HG02973 (cell line): ENCODE results near the gene MEGF8.

Source experiments
- ATAC-seq: cut with Tn5 transposase; IDR thresholded peaks from one replicate; pipeline ENCODE4 v1.9.1; 2021; ENCODE audit warnings: moderate library complexity; ENCODE audit not compliant: unreplicated experiment

MEGF8 gene

DNA sequence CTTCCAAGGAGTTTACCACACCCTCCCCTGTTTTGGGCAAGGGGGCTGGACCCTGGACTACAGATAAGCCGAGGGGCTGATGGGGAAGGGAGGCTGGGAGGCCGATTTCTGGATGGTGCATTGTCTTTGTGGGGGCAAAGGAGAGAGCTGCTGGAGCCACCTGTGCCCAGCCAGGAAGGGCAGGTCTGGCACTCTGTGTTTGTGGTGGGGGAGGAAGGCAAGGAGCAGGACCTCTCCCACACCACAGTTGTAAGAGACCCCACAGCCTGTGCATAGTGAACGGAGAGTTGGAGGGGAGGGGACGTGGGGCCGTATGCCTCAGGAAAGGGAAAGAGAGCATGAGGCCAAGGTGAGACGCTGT, 39.5 kb upstream of the MEGF8 start:
- no peak for ATAC-seq

DNA sequence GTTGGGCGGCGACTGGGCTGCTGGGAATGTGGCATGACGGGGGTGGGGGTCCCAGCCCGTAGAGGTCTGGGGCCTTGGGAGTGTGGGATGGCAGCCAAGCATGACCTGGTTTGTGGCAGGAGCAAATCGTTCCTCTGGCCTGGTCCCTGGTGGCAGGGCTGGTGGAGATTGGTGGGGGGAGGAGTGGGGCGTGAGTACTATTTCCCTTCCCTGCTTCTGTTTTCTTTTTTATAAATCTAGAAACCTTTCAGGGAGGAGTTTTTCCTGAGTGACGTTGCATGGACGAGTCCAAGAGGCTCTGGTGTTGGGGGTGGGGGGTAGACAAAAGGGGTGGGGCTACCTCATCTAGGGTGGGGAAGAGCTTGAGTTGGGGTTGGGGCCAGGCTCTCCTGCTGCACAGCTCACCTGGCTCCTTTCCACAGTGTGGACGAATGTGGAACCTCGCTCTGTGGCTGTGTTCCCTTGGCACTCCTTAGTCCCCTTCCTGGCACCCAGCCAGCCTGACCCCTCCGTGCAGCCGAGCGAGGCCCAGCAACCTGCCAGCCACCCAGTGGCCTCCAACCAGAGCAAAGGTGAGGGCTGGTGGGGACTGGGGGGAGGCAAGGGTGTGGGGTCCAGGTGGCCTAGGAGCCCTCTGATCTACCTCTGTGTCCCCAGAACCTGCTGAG, 39.0 kb upstream of the MEGF8 start:
- ATAC-seq: no peak

DNA sequence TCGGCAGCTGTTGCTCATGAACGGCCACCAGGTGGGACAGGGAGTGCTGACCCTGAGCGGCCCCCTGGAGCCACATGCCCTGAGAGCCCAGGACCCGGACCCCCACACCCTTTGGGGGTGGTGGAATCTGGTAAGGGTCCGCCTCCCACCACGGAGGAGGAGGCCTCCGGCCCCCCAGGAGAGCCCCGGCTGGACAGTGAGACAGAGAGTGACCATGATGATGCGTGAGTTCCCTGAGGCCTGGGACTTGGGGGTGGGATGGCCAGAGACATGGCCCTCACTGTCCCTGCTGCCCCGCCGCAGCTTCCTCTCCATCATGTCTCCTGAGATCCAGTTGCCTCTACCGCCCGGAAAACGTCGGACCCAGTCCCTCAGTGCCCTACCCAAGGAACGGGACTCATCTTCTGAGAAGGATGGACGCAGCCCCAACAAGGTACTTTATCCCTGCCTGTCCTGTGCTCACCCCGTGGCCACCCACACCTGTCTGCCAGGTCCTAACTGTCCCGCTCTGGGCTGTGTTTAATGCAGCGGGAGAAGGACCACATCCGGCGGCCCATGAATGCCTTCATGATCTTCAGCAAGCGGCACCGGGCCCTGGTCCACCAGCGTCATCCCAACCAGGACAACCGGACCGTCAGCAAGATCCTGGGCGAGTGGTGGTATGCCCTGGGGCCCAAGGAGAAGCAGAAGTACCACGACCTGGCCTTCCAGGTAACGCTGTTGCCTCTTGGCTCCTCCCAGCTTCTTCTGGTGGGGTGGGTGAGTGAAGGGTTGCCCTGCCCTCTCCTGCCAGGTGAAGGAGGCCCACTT, 38.2 kb upstream of the MEGF8 start:
- ATAC-seq: no peak

DNA sequence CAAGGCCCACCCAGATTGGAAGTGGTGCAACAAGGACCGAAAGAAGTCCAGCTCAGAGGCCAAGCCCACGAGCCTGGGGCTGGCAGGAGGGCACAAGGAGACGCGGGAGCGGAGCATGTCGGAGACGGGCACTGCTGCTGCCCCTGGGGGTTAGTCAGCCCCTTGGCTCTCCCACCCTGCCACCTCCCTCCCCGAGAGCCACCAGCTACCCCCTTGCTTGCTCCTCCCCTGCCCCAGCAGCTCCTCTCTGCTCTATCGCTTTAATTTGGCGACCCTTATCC, 37.7 kb upstream of the MEGF8 start:
- no peak for ATAC-seq

DNA sequence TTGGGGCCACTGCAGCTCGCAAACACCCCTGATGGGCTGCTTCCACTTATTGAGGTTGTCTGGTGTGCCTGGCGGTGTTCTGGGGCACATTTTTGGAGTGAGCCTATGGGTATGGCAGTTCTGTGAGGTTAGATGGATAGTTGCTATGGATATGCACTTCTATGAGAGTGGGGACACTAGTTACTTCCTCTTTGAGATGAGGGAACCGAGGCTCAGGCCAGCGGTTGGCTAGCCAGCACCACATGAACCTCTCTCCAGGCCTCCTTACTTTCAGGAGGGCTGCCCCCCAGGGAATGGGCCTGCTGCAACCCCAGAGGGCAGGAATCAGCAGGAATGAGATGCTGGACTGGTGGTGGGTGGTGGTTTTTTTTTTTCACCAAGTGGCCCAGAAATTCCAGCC, 37.0 kb upstream of the MEGF8 start:
- ATAC-seq: no peak

DNA sequence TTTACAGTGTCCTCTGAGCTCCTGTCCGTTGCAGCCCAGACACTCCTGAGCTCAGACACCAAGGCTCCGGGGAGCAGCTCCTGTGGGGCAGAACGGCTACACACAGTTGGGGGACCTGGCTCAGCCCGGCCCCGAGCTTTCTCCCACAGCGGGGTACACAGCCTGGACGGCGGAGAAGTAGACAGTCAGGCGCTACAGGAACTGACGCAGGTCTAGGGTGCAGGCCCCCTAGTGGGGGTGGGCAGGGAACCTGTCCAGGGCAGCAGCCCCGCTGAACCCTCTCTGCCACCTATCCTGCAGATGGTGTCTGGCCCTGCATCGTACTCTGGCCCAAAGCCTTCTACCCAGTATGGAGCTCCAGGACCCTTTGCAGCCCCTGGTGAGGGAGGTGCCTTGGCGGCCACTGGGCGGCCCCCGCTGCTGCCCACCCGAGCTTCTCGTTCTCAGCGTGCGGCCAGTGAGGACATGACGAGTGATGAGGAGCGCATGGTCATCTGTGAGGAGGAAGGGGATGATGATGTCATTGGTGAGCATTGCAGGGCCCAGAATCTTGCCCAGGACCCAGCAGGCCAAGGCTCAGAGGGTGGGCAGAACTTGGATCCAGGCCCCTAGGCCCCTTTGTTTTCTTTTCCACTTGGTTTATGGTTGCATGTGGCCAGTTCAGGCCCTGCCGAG, 36.4 kb upstream of the MEGF8 start:
- no peak for ATAC-seq

DNA sequence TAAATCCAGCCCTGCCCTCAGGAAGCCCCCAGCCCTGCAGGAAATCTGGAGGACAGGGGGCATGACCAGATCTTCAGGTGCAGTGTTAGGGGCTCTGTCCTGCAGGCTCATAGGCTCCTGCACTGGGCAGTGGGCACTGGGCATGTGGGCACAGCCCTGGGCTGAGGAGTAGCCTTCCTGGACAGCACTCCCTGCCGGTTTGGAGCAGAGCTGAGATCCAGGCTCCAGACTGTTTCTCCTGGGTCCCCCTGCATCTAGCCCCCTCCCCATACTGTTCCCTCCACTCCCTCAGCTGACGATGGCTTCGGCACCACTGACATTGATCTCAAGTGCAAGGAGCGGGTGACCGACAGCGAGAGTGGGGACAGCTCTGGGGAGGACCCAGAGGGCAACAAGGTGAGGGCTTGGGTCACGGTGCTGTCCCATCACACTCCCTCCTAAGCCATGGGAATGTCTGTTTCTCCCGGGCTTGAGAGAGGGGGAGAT, 35.8 kb upstream of the MEGF8 start:
- ATAC-seq: no peak

DNA sequence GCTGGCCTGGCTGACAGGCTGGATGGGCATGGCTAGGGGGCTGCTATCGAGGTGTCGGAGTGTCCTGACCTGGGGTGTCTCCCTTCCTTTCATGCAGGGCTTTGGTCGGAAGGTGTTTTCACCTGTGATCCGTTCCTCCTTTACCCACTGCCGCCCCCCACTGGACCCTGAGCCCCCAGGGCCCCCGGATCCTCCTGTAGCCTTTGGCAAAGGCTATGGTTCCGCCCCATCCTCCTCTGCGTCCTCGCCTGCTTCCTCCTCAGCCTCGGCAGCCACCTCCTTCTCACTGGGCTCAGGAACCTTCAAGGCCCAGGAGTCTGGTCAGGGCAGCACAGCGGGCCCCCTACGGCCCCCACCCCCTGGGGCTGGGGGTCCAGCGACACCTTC, 35.3 kb upstream of the MEGF8 start:
- ATAC-seq: no peak

DNA sequence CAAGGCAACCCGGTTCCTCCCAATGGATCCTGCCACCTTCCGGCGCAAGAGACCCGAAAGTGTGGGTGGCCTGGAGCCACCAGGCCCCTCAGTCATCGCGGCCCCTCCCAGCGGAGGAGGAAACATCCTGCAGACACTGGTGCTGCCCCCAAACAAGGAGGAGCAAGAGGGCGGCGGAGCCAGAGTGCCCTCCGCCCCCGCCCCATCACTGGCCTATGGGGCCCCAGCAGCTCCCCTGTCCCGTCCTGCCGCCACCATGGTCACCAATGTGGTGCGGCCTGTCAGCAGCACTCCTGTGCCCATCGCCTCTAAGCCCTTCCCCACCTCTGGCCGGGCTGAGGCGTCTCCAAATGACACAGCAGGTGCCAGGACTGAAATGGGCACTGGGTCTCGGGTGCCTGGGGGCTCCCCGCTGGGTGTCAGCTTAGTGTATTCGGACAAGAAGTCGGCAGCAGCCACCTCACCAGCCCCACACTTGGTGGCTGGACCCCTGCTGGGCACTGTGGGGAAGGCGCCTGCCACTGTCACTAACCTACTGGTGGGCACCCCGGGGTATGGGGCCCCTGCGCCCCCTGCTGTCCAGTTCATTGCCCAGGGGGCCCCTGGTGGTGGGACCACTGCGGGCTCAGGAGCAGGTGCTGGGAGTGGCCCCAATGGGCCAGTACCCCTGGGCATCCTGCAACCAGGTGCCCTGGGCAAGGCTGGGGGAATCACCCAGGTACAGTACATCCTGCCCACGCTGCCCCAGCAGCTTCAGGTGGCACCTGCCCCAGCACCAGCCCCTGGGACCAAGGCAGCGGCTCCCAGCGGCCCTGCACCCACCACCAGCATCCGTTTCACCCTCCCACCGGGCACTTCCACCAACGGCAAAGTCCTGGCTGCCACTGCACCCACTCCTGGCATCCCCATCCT, 34.7 kb upstream of the MEGF8 start:
- ATAC-seq: no peak

DNA sequence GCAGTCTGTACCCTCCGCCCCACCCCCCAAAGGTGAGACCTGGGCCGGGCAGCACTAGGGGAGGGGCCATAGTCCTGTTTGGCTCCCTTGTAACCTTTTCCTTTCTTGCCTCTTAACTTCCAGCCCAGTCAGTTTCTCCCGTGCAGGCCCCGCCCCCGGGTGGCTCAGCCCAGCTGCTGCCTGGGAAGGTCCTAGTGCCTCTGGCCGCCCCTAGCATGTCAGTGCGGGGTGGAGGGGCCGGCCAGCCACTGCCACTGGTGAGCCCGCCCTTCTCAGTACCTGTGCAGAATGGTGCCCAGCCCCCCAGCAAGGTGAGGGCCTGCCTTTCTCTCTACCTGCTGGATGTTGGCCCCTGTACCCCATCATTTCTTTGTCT, 34.0 kb upstream of the MEGF8 start:
- no peak for ATAC-seq

DNA sequence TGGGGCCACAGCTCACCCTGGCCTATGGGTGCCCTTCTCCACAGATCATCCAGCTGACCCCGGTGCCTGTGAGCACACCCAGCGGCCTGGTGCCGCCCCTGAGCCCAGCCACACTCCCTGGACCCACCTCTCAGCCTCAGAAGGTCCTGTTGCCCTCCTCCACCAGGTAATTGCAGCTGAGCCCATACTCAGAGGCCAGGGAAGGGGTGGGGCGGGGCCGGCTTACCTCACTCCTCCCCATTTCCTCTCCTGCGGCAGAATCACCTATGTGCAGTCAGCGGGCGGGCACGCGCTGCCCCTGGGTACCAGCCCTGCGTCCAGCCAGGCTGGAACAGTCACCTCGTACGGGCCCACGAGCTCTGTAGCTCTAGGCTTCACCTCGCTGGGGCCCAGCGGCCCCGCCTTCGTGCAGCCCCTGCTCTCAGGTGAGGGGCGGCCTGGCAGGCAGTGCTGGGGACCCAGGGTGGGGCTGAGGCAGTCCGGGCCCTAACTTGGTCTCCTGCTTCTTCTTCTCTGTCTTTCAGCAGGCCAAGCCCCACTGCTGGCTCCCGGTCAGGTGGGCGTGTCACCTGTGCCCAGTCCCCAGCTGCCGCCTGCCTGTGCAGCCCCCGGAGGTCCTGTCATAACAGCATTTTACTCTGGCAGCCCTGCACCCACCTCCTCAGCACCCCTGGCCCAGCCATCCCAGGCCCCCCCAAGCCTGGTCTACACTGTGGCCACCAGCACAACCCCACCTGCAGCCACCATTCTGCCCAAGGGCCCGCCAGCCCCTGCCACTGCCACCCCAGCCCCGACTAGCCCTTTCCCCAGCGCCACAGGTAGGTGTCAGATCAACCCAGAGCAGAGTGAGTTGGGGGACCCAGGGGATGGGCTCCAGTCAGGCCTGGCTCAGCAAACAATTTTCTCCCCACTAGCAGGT, 33.1 kb upstream of the MEGF8 start:
- no peak for ATAC-seq

DNA sequence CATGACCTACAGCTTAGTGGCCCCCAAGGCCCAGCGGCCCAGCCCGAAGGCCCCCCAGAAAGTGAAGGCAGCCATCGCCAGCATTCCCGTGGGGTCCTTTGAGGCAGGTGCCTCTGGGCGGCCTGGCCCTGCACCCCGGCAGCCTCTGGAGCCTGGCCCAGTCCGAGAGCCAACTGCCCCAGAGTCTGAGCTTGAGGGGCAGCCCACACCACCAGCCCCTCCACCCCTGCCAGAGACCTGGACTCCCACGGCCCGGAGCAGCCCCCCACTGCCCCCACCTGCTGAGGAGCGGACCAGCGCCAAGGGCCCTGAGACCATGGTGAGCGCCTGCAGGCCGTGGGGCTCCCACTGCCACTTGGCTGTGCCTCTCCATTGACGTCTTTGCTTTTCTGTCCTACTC, 32.5 kb upstream of the MEGF8 start:
- ATAC-seq: no peak

DNA sequence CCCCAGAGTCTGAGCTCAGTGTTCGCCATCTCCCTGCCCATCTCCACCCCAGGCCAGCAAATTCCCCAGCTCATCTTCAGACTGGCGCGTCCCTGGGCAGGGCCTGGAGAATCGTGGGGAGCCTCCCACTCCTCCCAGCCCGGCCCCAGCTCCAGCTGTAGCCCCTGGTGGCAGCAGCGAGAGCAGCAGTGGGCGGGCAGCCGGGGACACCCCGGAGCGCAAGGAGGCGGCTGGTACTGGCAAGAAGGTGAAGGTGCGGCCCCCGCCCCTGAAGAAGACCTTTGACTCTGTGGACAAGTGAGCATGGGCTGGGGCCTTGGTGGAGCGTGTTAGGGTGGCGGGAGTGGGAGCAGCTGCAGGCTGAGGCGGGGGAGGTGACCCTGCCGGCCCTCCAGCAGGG, 31.9 kb upstream of the MEGF8 start:
- ATAC-seq: no peak

DNA sequence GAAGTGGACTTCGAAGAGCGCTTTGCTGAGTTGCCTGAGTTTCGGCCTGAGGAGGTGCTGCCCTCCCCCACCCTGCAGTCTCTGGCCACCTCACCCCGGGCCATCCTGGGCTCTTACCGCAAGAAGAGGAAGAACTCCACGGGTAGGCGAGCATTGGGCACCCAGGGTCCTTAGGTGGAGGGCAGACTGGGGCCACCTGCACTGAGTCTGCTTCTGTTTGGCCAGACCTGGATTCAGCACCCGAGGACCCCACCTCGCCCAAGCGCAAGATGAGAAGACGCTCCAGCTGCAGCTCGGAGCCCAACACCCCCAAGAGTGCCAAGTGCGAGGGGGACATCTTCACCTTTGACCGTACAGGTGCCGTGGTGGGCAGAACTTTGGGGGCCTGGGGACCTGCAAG, 31.5 kb upstream of the MEGF8 start:
- ATAC-seq: no peak

DNA sequence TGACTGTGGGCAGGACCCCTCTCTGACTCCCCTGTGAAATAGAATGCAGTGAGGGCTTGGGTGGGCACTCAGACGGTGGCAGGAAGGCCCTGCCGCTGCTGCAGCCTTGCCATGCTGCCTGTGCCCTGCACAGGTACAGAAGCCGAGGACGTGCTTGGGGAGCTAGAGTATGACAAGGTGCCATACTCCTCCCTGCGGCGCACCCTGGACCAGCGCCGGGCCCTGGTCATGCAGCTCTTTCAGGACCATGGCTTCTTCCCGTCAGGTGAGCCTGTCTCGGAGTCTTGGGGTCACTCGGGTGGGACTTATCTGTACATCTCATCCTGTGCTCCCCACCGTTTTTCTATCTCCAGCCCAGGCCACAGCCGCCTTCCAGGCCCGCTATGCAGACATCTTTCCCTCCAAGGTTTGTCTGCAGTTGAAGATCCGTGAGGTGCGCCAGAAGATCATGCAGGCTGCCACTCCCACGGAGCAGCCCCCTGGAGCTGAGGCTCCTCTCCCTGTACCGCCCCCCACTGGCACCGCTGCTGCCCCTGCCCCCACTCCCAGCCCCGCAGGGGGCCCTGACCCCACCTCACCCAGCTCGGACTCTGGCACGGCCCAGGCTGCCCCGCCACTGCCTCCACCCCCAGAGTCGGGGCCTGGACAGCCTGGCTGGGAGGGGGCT, 30.8 kb upstream of the MEGF8 start:
- no peak for ATAC-seq

DNA sequence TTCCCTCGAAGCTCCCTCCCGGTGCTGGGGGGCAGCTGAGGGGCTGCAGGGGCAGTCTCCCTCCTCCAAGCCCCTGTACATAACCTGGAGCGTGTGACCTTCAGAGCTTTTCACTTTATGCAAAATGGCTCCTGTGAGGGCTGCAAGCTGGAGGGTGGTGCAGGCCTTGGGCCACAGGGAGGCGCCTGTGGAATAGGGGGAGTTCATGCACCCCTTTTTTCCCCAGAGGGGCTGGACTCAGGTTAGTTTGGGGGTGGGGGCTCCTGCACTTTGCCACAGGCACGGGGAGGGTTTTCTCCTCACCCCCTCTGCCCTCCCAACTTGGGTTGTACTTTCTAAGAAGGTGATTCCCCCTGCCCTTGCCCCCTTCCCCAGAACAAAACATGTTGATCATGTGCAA, 30.1 kb upstream of the MEGF8 start:
- no peak for ATAC-seq

DNA sequence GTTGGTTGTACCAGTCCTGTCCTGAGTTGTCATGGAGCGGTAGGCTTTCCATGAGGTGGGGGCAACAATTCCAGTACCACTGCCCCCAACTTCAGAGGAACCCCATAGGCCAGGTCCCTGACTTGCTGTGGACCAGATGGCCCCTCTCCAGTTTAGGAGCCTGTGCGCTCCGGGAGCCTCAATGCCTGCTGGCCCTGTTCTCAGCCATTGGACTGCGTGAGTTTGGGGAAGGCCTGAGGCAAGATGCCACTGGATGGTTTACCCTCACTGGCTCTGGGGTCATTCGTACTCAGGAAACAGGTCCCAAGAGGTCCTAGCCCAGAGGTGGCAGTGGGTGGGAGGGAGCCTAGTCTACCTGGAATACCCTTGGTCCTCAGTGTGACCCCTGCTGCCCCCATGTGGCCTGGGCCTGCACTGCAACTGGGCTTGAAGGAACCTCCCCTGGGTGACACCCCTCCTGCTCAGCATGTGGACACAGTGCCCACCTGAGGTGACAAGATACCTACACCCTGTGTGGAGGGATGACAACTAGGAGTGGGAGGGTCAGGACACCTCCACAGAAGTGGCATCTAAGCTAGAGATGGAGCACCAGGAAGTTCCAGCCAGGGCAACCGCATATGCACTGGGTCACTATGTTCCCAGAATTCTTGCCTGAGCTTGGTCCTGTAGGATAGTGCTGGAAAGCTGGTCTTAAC, 29.5 kb upstream of the MEGF8 start:
- ATAC-seq: no peak

DNA sequence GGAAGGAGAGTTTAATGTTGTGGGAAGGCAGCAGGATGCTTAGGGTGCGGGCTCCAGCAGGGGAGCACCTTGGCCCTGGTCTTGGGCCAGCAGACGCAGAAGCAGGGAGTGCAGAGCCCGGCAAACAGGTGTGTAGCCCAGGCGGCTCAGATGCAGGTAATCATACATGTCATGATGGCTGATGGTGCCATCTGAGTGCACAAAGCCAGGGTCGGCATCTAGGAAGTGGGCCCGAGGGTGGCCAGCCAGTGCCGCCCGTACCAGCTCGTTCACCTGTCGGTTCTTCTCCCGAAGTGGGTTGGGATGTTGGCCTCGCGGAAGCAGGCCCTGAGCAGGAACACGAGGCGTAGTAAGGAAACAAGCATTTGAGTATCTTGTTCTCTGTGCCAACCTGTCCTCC, 28.4 kb upstream of the MEGF8 start:
- no peak for ATAC-seq

DNA sequence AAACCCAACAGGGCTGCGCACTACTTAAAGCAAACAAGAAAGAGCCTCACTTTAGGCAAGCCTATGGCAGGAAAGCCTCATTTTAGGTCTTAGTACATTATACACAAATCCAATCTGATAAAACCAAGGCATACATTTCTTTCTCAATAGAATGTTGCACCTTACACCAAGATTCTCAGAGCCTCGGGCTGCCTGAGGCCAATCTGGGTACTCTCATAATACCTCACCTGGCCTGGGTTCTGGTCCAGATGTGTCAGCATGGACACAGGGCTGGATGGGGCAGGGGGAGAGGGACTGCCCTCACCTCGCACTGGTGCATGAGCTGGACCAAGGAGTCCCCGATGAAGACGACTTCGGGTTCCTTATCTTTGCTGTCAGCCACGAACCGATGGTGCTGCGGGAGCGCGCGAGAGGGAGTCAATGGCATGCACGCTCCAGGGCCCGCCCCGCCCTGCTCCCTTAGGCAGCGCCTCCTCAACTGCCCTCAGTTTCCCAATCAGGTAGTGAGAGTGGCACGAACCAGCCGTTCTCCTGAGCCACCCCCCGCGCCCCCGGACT, 23.7 kb upstream of the MEGF8 start, which contains the start of gene PRR19:
TSS of gene PRR19 (plus strand) at position 487 of the 558 bp plus-strand sequence. CDS start 7,453 bp downstream, outside the sequence.
- ATAC-seq: peak; percentile 5
